Pancreas (tissue), 10 donors: Measurements from ENCODE around the gene ZDHHC7. TPM values are rescaled to one million over a fixed set of nuclear protein-coding genes. Genes with fewer than 3 reads are reported as not detected.

Experiments used
- ATAC-seq, 4 donors: fragments of 200-7000 bp; cut with Tn5 transposase; one replicate each; pipeline versions ENCODE4 v1.8.0 to v1.9.1; 2020; ENCODE audit warnings: mild to moderate bottlenecking in 4 of 4, moderate library complexity in 4 of 4
- DNase-seq, 6 donors: peaks; one replicate each; pipeline ENCODE4 v3.0.0-alpha.2; 2020
- FAIRE-seq: peaks from 2 replicates; lab custom pipeline; 2012; peaks lifted over from hg19 to GRCh38; lab: Jason Lieb, UNC
- H3K27ac ChIP-seq, 4 donors: fragments of 200-600 bp; sonication (generic); 1 replicate in 3 of 4; 2 replicates in 1 of 4; pipeline versions ENCODE4 v1.5.0 to v1.8.0; 2020
- H3K27me3 ChIP-seq, 4 donors: fragments of 200-600 bp; one replicate each; pipeline ENCODE4 v1.8.0; 2021
- H3K36me3 ChIP-seq, 3 donors: fragments of 200-600 bp; sonication (generic) in 1 of 3; one replicate each; pipeline versions ENCODE4 v1.5.0 to v1.8.0; 2020 to 2021
- H3K4me1 ChIP-seq, 3 donors: fragments of 200-600 bp; one replicate each; pipeline ENCODE4 v1.8.0; 2021
- H3K4me3 ChIP-seq, 4 donors: fragments of 200-600 bp; sonication (generic) in 2 of 4; one replicate each; pipeline versions ENCODE4 v1.5.0 to v1.8.0; 2020 to 2021
- H3K9me3 ChIP-seq, 4 donors: fragments of 200-600 bp; one replicate each; pipeline ENCODE4 v1.8.0; 2021
- CTCF ChIP-seq, 4 donors: fragments of 200-600 bp; sonication (generic) in 3 of 4; IDR thresholded peaks; one replicate each; pipeline versions ENCODE4 v1.5.0 to v1.8.0; 2021; ENCODE audit warnings: antibody characterized with exemption in 4 of 4
- WGBS, 2 donors: extraction: QIAGEN DNeasy Blood & Tissue Kit; methylation state at CpG; one replicate each; pipeline ENCODE4 v1.1.7; 2013; 5-methylcytosine and 5-hydroxymethylcytosine counted together
- intact Hi-C, 3 donors: fragments of 100-400 bp; cut with DNase I; formaldehyde crosslinking; loops; one replicate each; pipeline versions ENCODE4 v1.11.1 to v1.14.2; 2022
- polyA plus RNA-seq, 2 donors: library from polyadenylated mRNA; stranded (reverse); fragments of 200-250 nt; gene quantifications; one replicate each; pipeline ENCODE4 v1.2.3, GENCODE V29; 2013
- total RNA-seq, 6 donors: library from RNA; stranded (reverse); fragmentation: NEBNext Ultra II Directional in 4 of 6; extraction: Animal tissue kit (Norgen Biotek cat#: 25700) in 4 of 6; gene quantifications; one replicate each; pipeline versions ENCODE4 v1.2.1 to v1.2.4, GENCODE V29; 2021 to 2023
- donor health status: healthy with polysubstance abuse.
- donor health status: DM: no; HTN: no; CAD: no; lungs with moderate emphysema.
- donor health status: DM: no; HTN: no; CAD: no.
- donor health status: control.
- donor health status: control.
- donor health status: Bipolar disorder and iron deficiency.
- donor health status: DM: yes; HTN: yes; CAD: no.
- donor health status: DM: no; HTN: no; CAD: no.
- donor health status: DM: no; HTN: no; CAD: no.
- donor health status: DM: yes; HTN: yes; CAD: no.

ZDHHC7 gene
- total and polyA plus RNA-seq, 8 donors, result 10.7 to 28.8 (median 17.9) TPM

- ATAC-seq (peak in 3 of 4 donors; percentile 19 to 30 (median 21)), DNase-seq (peak in 2 of 6 donors; percentile 22 to 64), FAIRE-seq (no peak)
- intact Hi-C loops, result loop anchor here in 2 of 3 donors (5.0 kb wide), 2 partner anchors 38 to 43 kb away; no protein-coding TSS in a partner anchor
- Histone ChIP-seq H3K27me3 (no peaks in the 10 kb centered on the region), H3K27ac (no peak overlapping the region), H3K36me3 (no peaks in the 10 kb centered on the region), H3K4me1 (no peaks in the 10 kb centered on the region), H3K4me3 (no peak overlapping the region), H3K9me3 (no peaks in the 10 kb centered on the region)
- TF ChIP-seq CTCF (IDR thresholded peaks at IDR 0.05), result no peak
- 53 to 55% methylated on average over 23 of the region's 23 CpGs for WGBS, 2 donors
These were observed 86.8 kb downstream of the ZDHHC7 start for GRCh38 chr16:84924331-84925091.

Other genes with a start within 250 kb of the ZDHHC7 start
- 10 to 100 TPM in 4 of 6 donors, 1 to 10 TPM in 2; 4.1 to 40.2 (median 18.2) TPM for gene CRISPLD2, start 191.6 kb downstream of the ZDHHC7 start, total RNA-seq
- gene CRISPLD2, start 191.6 kb downstream of the ZDHHC7 start, polyA plus RNA-seq, result 10 to 100 TPM in 1 of 2 donors, 1 to 10 TPM in 1; 6.7 to 11.5 TPM
- 10 to 100 TPM; 11.3 to 22.1 (median 17.0) TPM for gene KIAA0513, start 16.3 kb upstream of the ZDHHC7 start, total RNA-seq
- 1 to 10 TPM; 3.5 to 7.7 TPM for gene KIAA0513, start 16.3 kb upstream of the ZDHHC7 start, polyA plus RNA-seq
- gene CIBAR2, start 100.9 kb upstream of the ZDHHC7 start, total RNA-seq, result not detected
- under 1 TPM in 1 of 2 donors, not detected in 1; 0.05 TPM for gene CIBAR2, start 100.9 kb upstream of the ZDHHC7 start, polyA plus RNA-seq